WTC11 (cell line): Measurements from ENCODE around the gene RBP2. TPM values are rescaled to one million over a fixed set of nuclear protein-coding genes. Genes with fewer than 3 reads are reported as not detected.
A peak's percentile ranks its signal among the peaks of the same experiment; 100 is the strongest.

Source experiments
- ATAC-seq: fragments of 200-7000 bp; cut with Tn5 transposase; 2 replicates; pipeline ENCODE4 v1.10.0; 2021; ENCODE audit warnings: mild to moderate bottlenecking, moderate library complexity
- CTCF ChIA-PET: fragments of 300-600 bp; sonication (Branson Sonifier 250); formaldehyde crosslinking; loops from one replicate; lab custom pipeline; 2021; ENCODE audit warnings: antibody characterized with exemption; lab: Charles Lee
- POLR2A ChIA-PET: fragments of 350-600 bp; sonication (Branson Sonifier 250); formaldehyde crosslinking; loops from one replicate; lab custom pipeline; 2021; ENCODE audit warnings: antibody characterized with exemption; lab: Charles Lee
- DNase-seq: peaks from one replicate; pipeline ENCODE4 v3.0.0; 2021; ENCODE audit warnings: low spot score
- H3K27ac Mint-ChIP-seq: 2 replicates; pipeline ENCODE4 v1.8.0; 2021; ENCODE audit warnings: mixed read lengths
- H3K27me3 Mint-ChIP-seq: 2 replicates; pipeline ENCODE4 v1.8.0; 2021; ENCODE audit warnings: low read depth, mild to moderate bottlenecking, moderate library complexity, mixed read lengths
- H3K36me3 Mint-ChIP-seq: 2 replicates; pipeline ENCODE4 v1.8.0; 2021; ENCODE audit warnings: mixed read lengths
- H3K4me1 Mint-ChIP-seq: 2 replicates; pipeline ENCODE4 v1.8.0; 2022; ENCODE audit warnings: mixed read lengths
- H3K4me3 Mint-ChIP-seq: 2 replicates; pipeline ENCODE4 v1.8.0; 2021; ENCODE audit warnings: mild to moderate bottlenecking, moderate library complexity, mixed read lengths
- H3K9me3 Mint-ChIP-seq: 2 replicates; pipeline ENCODE4 v1.8.0; 2021; ENCODE audit warnings: mixed read lengths
- ETV6 ChIP-seq: sonication (generic); formaldehyde crosslinking; IDR thresholded peaks from 2 replicates; pipeline ENCODE4 v1.8.1; 2022; ENCODE audit warnings: mild to moderate bottlenecking, missing genetic modification reagents
- GTF2I ChIP-seq: fragments of 250-450 bp; sonication (Bioruptor Pico); conservative IDR thresholded peaks from 2 replicates; pipeline ENCODE4 v1.4.0; 2021; ENCODE audit warnings: mild to moderate bottlenecking
- IRF2 ChIP-seq: sonication (generic); formaldehyde crosslinking; IDR thresholded peaks from 2 replicates; pipeline ENCODE4 v1.8.0; 2022; ENCODE audit warnings: low read depth, missing genetic modification reagents, borderline replicate concordance
- MXD4 ChIP-seq: fragments of 250-450 bp; sonication (Bioruptor Pico); IDR thresholded peaks from 2 replicates; pipeline ENCODE4 v1.8.0; 2021; ENCODE audit warnings: mild to moderate bottlenecking, moderate library complexity, borderline replicate concordance
- NFATC4 ChIP-seq: fragments of 250-450 bp; sonication (Bioruptor Pico); IDR thresholded peaks from 2 replicates; pipeline ENCODE4 v1.9.0; 2021; ENCODE audit warnings: mild to moderate bottlenecking
- NR3C1 ChIP-seq: sonication (generic); formaldehyde crosslinking; conservative IDR thresholded peaks from 2 replicates; pipeline ENCODE4 v1.8.1; 2023; ENCODE audit warnings: low read depth, mild to moderate bottlenecking, missing genetic modification reagents
- RORB ChIP-seq: fragments of 250-450 bp; sonication (Bioruptor Pico); IDR thresholded peaks from 2 replicates; pipeline ENCODE4 v1.9.0; 2021; ENCODE audit warnings: mild to moderate bottlenecking
- SMAD3 ChIP-seq: sonication (generic); formaldehyde crosslinking; IDR thresholded peaks from 2 replicates; pipeline ENCODE4 v1.8.0; 2022; ENCODE audit warnings: missing genetic modification reagents, mild to moderate bottlenecking, borderline replicate concordance
- TEAD4 ChIP-seq: sonication (generic); formaldehyde crosslinking; IDR thresholded peaks from 2 replicates; pipeline ENCODE4 v1.8.0; 2022; ENCODE audit warnings: mild to moderate bottlenecking, missing genetic modification reagents
- ZNF121 ChIP-seq: sonication (generic); formaldehyde crosslinking; IDR thresholded peaks from 2 replicates; pipeline ENCODE4 v1.8.0; 2023; ENCODE audit warnings: missing genetic modification reagents
- ZNF263 ChIP-seq: sonication (generic); formaldehyde crosslinking; IDR thresholded peaks from 2 replicates; pipeline ENCODE4 v1.8.1; 2022; ENCODE audit warnings: low read depth, mild to moderate bottlenecking, moderate library complexity, missing genetic modification reagents
- ZNF396 ChIP-seq: fragments of 250-450 bp; sonication (Bioruptor Pico); IDR thresholded peaks from 2 replicates; pipeline ENCODE4 v1.8.0; 2021; ENCODE audit warnings: mild to moderate bottlenecking, moderate library complexity, borderline replicate concordance
- ZNF671 ChIP-seq: fragments of 250-450 bp; sonication (Bioruptor Pico); IDR thresholded peaks from 2 replicates; pipeline ENCODE4 v1.8.0; 2021; ENCODE audit warnings: mild to moderate bottlenecking
- total RNA-seq: library from RNA; stranded (reverse); gene quantifications from 3 replicates; pipeline ENCODE4 v1.2.3, GENCODE V29; 2021
- TF ChIP-seq, protein P1 (sequence below): sonication (generic); formaldehyde crosslinking; IDR thresholded peaks from 2 replicates; pipeline ENCODE4 v1.8.1; 2023; ENCODE audit warnings: mild to moderate bottlenecking, missing genetic modification reagents
- TF ChIP-seq, protein P2 (sequence below): fragments of 250-450 bp; sonication (Bioruptor Pico); IDR thresholded peaks from 2 replicates; pipeline ENCODE4 v1.9.0; 2021; ENCODE audit warnings: mild to moderate bottlenecking, borderline replicate concordance
- TF ChIP-seq, protein P3 (sequence below): sonication (generic); formaldehyde crosslinking; IDR thresholded peaks from 2 replicates; pipeline ENCODE4 v1.8.1; 2022; ENCODE audit warnings: mild to moderate bottlenecking, missing genetic modification reagents, moderate library complexity, borderline replicate concordance
- TF ChIP-seq, protein P4 (sequence below): sonication (generic); formaldehyde crosslinking; IDR thresholded peaks from 2 replicates; pipeline ENCODE4 v1.8.0; 2022; ENCODE audit warnings: missing genetic modification reagents
- TF ChIP-seq, protein P5 (sequence below): sonication (generic); formaldehyde crosslinking; IDR thresholded peaks from 2 replicates; pipeline ENCODE4 v1.8.0; 2022; ENCODE audit warnings: mild to moderate bottlenecking, missing genetic modification reagents
- TF ChIP-seq, protein P6 (sequence below): sonication (generic); formaldehyde crosslinking; IDR thresholded peaks from 2 replicates; pipeline ENCODE4 v1.8.0; 2022; ENCODE audit warnings: mild to moderate bottlenecking, missing genetic modification reagents
- TF ChIP-seq, protein P7 (sequence below): sonication (generic); formaldehyde crosslinking; IDR thresholded peaks from 2 replicates; pipeline ENCODE4 v1.8.0; 2023; ENCODE audit warnings: mild to moderate bottlenecking, missing genetic modification reagents

RBP2 gene
- total RNA-seq, 1 experiment from 2014 or later: not detected

DNA sequence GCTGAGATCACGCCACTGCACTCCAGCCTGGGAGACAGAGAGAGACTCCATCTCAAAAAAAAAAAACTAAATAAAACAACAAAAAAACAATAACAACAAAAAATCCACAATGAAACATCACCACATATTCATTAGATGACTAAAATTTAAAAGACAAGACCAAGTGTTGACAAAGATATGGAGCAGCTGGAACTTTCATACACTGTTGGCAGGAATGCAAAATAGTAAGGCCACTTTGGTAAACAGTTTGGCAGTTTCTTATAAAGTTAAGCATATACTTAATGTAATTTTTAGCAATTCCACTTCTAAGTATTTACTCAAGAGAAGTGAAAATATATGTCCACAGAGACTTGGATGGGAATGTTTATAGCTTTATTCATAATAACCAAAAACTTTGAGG lies 43.2 kb downstream of the RBP2 start:
- H3K4me3 Mint-ChIP-seq: no peak overlapping the region
- no peaks in the 10 kb centered on the region for H3K27me3 Mint-ChIP-seq
- POLR2A ChIA-PET: no interaction called here
- peaks cover 15% of the 10 kb centered on the region for H3K4me1 Mint-ChIP-seq
- ATAC-seq: no peak
- CTCF ChIA-PET: interaction anchor here (1.1 to 1.7 kb wide), 2 partner anchors 94 to 129 kb away, joined by 3 to 6 read pairs; no protein-coding TSS in a partner anchor
- H3K36me3 Mint-ChIP-seq: peaks cover 2% of the 10 kb centered on the region; the same call in 1 of the 2 replicates
- TF ChIP-seq ZNF396 (CRISPR knock-in tag): no peak
- TF ChIP-seq, protein P1, sequence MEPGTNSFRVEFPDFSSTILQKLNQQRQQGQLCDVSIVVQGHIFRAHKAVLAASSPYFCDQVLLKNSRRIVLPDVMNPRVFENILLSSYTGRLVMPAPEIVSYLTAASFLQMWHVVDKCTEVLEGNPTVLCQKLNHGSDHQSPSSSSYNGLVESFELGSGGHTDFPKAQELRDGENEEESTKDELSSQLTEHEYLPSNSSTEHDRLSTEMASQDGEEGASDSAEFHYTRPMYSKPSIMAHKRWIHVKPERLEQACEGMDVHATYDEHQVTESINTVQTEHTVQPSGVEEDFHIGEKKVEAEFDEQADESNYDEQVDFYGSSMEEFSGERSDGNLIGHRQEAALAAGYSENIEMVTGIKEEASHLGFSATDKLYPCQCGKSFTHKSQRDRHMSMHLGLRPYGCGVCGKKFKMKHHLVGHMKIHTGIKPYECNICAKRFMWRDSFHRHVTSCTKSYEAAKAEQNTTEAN (CRISPR knock-in tag): no peak
- TF ChIP-seq ZNF671 (CRISPR knock-in tag): no peak
- no peak for TF ChIP-seq ZNF121
- no peak for TF ChIP-seq NFATC4 (CRISPR knock-in tag)
- TF ChIP-seq, protein P2, sequence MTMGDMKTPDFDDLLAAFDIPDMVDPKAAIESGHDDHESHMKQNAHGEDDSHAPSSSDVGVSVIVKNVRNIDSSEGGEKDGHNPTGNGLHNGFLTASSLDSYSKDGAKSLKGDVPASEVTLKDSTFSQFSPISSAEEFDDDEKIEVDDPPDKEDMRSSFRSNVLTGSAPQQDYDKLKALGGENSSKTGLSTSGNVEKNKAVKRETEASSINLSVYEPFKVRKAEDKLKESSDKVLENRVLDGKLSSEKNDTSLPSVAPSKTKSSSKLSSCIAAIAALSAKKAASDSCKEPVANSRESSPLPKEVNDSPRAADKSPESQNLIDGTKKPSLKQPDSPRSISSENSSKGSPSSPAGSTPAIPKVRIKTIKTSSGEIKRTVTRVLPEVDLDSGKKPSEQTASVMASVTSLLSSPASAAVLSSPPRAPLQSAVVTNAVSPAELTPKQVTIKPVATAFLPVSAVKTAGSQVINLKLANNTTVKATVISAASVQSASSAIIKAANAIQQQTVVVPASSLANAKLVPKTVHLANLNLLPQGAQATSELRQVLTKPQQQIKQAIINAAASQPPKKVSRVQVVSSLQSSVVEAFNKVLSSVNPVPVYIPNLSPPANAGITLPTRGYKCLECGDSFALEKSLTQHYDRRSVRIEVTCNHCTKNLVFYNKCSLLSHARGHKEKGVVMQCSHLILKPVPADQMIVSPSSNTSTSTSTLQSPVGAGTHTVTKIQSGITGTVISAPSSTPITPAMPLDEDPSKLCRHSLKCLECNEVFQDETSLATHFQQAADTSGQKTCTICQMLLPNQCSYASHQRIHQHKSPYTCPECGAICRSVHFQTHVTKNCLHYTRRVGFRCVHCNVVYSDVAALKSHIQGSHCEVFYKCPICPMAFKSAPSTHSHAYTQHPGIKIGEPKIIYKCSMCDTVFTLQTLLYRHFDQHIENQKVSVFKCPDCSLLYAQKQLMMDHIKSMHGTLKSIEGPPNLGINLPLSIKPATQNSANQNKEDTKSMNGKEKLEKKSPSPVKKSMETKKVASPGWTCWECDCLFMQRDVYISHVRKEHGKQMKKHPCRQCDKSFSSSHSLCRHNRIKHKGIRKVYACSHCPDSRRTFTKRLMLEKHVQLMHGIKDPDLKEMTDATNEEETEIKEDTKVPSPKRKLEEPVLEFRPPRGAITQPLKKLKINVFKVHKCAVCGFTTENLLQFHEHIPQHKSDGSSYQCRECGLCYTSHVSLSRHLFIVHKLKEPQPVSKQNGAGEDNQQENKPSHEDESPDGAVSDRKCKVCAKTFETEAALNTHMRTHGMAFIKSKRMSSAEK: no peak
- DNase-seq: no peak
- no peak overlapping the region for H3K27ac Mint-ChIP-seq
- no peaks in the 10 kb centered on the region for H3K9me3 Mint-ChIP-seq

DNA sequence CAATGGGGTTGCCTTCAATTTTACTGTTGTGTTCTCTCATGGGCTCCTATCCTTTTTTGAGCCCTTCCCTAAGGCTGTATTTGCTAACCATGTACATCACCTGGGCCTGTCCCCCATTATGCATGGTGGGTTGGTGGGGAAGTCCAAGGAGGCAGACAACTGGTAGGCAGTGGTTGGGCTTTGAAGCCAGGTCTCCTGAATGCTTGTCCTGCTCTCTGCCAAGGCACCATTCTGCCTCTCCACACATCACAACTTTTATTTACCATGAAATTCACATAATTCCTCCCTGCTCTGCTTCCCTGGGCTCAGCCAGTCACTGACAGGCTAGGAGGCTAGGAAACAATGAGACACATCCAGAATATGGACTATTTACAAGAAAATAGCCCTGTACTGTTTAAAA lies 45.8 kb downstream of the RBP2 start:
- POLR2A ChIA-PET: no interaction called here
- no peaks in the 10 kb centered on the region for H3K9me3 Mint-ChIP-seq
- TF ChIP-seq ETV6: no peak
- no peak for TF ChIP-seq NFATC4 (CRISPR knock-in tag)
- TF ChIP-seq ZNF263 (CRISPR knock-in tag): no peak
- TF ChIP-seq, protein P3, sequence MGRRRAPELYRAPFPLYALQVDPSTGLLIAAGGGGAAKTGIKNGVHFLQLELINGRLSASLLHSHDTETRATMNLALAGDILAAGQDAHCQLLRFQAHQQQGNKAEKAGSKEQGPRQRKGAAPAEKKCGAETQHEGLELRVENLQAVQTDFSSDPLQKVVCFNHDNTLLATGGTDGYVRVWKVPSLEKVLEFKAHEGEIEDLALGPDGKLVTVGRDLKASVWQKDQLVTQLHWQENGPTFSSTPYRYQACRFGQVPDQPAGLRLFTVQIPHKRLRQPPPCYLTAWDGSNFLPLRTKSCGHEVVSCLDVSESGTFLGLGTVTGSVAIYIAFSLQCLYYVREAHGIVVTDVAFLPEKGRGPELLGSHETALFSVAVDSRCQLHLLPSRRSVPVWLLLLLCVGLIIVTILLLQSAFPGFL: no peak
- TF ChIP-seq TEAD4 (CRISPR knock-in tag): no peak
- TF ChIP-seq MXD4 (CRISPR knock-in tag): no peak
- TF ChIP-seq, protein P4, sequence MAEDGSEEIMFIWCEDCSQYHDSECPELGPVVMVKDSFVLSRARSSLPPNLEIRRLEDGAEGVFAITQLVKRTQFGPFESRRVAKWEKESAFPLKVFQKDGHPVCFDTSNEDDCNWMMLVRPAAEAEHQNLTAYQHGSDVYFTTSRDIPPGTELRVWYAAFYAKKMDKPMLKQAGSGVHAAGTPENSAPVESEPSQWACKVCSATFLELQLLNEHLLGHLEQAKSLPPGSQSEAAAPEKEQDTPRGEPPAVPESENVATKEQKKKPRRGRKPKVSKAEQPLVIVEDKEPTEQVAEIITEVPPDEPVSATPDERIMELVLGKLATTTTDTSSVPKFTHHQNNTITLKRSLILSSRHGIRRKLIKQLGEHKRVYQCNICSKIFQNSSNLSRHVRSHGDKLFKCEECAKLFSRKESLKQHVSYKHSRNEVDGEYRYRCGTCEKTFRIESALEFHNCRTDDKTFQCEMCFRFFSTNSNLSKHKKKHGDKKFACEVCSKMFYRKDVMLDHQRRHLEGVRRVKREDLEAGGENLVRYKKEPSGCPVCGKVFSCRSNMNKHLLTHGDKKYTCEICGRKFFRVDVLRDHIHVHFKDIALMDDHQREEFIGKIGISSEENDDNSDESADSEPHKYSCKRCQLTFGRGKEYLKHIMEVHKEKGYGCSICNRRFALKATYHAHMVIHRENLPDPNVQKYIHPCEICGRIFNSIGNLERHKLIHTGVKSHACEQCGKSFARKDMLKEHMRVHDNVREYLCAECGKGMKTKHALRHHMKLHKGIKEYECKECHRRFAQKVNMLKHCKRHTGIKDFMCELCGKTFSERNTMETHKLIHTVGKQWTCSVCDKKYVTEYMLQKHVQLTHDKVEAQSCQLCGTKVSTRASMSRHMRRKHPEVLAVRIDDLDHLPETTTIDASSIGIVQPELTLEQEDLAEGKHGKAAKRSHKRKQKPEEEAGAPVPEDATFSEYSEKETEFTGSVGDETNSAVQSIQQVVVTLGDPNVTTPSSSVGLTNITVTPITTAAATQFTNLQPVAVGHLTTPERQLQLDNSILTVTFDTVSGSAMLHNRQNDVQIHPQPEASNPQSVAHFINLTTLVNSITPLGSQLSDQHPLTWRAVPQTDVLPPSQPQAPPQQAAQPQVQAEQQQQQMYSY (CRISPR knock-in tag): no peak
- TF ChIP-seq, protein P5, sequence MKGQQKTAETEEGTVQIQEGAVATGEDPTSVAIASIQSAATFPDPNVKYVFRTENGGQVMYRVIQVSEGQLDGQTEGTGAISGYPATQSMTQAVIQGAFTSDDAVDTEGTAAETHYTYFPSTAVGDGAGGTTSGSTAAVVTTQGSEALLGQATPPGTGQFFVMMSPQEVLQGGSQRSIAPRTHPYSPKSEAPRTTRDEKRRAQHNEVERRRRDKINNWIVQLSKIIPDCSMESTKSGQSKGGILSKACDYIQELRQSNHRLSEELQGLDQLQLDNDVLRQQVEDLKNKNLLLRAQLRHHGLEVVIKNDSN (CRISPR knock-in tag): no peak
- no peak for TF ChIP-seq SMAD3 (CRISPR knock-in tag)
- no peak for TF ChIP-seq IRF2
- TF ChIP-seq, protein P6, sequence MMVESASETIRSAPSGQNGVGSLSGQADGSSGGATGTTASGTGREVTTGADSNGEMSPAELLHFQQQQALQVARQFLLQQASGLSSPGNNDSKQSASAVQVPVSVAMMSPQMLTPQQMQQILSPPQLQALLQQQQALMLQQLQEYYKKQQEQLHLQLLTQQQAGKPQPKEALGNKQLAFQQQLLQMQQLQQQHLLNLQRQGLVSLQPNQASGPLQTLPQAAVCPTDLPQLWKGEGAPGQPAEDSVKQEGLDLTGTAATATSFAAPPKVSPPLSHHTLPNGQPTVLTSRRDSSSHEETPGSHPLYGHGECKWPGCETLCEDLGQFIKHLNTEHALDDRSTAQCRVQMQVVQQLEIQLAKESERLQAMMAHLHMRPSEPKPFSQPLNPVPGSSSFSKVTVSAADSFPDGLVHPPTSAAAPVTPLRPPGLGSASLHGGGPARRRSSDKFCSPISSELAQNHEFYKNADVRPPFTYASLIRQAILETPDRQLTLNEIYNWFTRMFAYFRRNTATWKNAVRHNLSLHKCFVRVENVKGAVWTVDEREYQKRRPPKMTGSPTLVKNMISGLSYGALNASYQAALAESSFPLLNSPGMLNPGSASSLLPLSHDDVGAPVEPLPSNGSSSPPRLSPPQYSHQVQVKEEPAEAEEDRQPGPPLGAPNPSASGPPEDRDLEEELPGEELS: no peak
- TF ChIP-seq GTF2I (CRISPR knock-in tag): no peak
- TF ChIP-seq ZNF121: no peak
- TF ChIP-seq NR3C1: no peak
- TF ChIP-seq RORB (CRISPR knock-in tag): no peak
- TF ChIP-seq, protein P7, sequence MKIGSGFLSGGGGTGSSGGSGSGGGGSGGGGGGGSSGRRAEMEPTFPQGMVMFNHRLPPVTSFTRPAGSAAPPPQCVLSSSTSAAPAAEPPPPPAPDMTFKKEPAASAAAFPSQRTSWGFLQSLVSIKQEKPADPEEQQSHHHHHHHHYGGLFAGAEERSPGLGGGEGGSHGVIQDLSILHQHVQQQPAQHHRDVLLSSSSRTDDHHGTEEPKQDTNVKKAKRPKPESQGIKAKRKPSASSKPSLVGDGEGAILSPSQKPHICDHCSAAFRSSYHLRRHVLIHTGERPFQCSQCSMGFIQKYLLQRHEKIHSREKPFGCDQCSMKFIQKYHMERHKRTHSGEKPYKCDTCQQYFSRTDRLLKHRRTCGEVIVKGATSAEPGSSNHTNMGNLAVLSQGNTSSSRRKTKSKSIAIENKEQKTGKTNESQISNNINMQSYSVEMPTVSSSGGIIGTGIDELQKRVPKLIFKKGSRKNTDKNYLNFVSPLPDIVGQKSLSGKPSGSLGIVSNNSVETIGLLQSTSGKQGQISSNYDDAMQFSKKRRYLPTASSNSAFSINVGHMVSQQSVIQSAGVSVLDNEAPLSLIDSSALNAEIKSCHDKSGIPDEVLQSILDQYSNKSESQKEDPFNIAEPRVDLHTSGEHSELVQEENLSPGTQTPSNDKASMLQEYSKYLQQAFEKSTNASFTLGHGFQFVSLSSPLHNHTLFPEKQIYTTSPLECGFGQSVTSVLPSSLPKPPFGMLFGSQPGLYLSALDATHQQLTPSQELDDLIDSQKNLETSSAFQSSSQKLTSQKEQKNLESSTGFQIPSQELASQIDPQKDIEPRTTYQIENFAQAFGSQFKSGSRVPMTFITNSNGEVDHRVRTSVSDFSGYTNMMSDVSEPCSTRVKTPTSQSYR: no peak

More for the DNA sequence above, 45.8 kb downstream of the RBP2 start:
- H3K36me3 Mint-ChIP-seq: peaks cover 2% of the 10 kb centered on the region; the same call in 1 of the 2 replicates
- peaks cover 15% of the 10 kb centered on the region for H3K4me1 Mint-ChIP-seq
- CTCF ChIA-PET: no interaction called here
- no peak overlapping the region for H3K4me3 Mint-ChIP-seq
- no peaks in the 10 kb centered on the region for H3K27me3 Mint-ChIP-seq
- ATAC-seq (peak; percentile 60; the same call in 1 of the 2 replicates), DNase-seq (no peak)
- no peak overlapping the region for H3K27ac Mint-ChIP-seq
